Measurements from ENCODE around the gene TSACC. TPM values are rescaled to one million over a fixed set of nuclear protein-coding genes. Genes with fewer than 3 reads are reported as not detected.
A peak's percentile ranks its signal among the peaks of the same experiment; 100 is the strongest.

Gene TSACC
- total RNA-seq (2021; fragmentation: NEBNext Ultra II Directional; extraction: Animal tissue kit (Norgen Biotek cat#: 25700)) (1.0 and 2.1 TPM in 2 replicates), polyA plus RNA-seq (2011; rRNA removed) (3.3 and 5.0 TPM in 2 replicates), polyA minus RNA-seq (2011; rRNA and poly(A)+ RNA removed) (0.85 and 1.9 TPM in 2 replicates)
- 1.7 TPM for polyA plus RNA-seq (2011; cell fraction: cytosol; rRNA removed)
- polyA plus RNA-seq (2011; cell fraction: nucleus; rRNA removed) = 2.9 TPM
- 1.9 to 4.5 TPM (median 3.7 TPM) in 4 replicates for polyA plus RNA-seq (2012, experiment 1 of 2)
- polyA plus RNA-seq (2012, experiment 2 of 2) = 3.0 TPM
- 5.1 TPM for polyA plus RNA-seq (2013, experiment 1 of 2)
- 4.6 TPM for polyA plus RNA-seq (2013, experiment 2 of 2)
- polyA minus RNA-seq (2011; cell fraction: cytosol; rRNA and poly(A)+ RNA removed) = not detected
- not detected for polyA minus RNA-seq (2011; cell fraction: nucleus; rRNA and poly(A)+ RNA removed)
- long read RNA-seq, experiment 1, partial matches to known transcripts = 0 of 2 reads
- long read RNA-seq, experiment 1, other reads (novel, unspliced or antisense) = 1 of 2 reads
- long read RNA-seq, experiment 2, partial matches to known transcripts = 1 of 2 reads
- long read RNA-seq, experiment 2, other reads (novel, unspliced or antisense) = 1 of 2 reads

DNA sequence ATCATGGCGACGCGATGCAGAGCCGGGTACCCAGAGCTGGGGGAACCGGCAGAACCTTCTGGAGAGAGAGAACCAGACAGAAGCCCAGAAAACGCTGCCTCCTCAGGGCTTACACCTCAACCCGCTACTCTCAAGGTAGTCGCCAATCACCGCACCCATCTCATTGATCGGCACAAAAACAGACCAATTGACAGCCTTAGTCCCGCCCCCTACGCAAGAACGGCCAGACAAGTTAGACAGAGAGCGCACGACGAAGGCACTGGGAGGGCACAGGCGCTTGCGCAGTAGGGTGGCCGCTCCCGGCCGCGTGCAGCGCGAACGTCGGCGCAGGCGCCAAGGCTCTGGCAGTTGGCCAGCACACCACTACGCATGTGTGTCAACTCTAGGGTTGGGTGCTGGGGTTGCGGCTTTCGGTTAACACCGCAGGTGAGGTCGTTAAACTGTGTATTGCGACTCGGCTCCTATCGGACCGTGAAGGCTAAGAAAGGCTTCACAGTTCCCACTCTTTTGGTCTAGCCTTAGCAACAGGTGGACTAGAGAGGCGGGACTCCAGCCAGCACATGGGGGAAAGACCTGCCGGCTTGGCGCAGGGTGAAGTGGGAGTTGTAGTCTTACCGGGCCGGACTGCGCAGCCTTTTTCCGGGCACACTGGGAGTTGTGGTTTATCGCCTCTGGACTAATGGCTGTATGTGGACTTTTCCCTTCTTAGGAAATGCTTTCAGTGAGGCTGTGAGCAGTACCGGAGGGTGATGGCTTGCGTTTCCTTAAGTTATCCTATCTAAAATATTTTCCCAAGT, at the start of gene TSACC, which contains the start of gene CCT3:
TSACC (plus strand) TSS at position 347 of the 797 bp plus-strand sequence. CDS start 1,232 bp downstream, outside the sequence.
CCT3 (minus strand) TSS at position 113 of the 797 bp plus-strand sequence; CDS start at position 5, 108 bp downstream.
- H4K5ac ChIP-seq (ENCODE audit: insufficient read length, low read depth, low read length) = peak within 1 kb of the TSS; percentile 95
- peak; percentile 91 for TF ChIP-seq CREB1 (IDR thresholded peaks at IDR 0.05)
- no peak for TF ChIP-seq BCL11A (IDR thresholded peaks at IDR 0.05; ENCODE audit: low read depth in 2 of 2, low read length in 2 of 2)
- TF ChIP-seq, protein P1, sequence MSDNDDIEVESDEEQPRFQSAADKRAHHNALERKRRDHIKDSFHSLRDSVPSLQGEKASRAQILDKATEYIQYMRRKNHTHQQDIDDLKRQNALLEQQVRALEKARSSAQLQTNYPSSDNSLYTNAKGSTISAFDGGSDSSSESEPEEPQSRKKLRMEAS (IDR thresholded peaks at IDR 0.05) = peak; percentile 96
- no peak for TF ChIP-seq RFX5 (IDR thresholded peaks at IDR 0.05; ENCODE audit: borderline replicate concordance, low read depth, low read length)
- TF ChIP-seq NRF1 (IDR thresholded peaks at IDR 0.05; ENCODE audit: low read depth, low read length) = peak; percentile 82
- no peak for TF ChIP-seq ASH2L (IDR thresholded peaks at IDR 0.05; ENCODE audit: low read length)
- TF ChIP-seq CHD1 (IDR thresholded peaks at IDR 0.05; ENCODE audit: low read depth, low read length) = no peak
- 0 out of 4 replicates have a peak, but pooled peaks of 1 of the 2 experiments have one; percentile 20 for TF ChIP-seq HDAC2 (IDR thresholded peaks at IDR 0.05; ENCODE audit: borderline replicate concordance in 1 of 2, low read depth in 2 of 2, low read length in 2 of 2)

More for the DNA sequence above, at the start of gene TSACC, which contains the start of gene CCT3:
- H3K4ac ChIP-seq (replicated peaks; ENCODE audit: insufficient read length, low read depth, low read length) = peak within 1 kb of the TSS; percentile 85
- FAIRE-seq = peak; percentile 88
- 0 out of 7 replicates have a peak, but pooled peaks cover 0 to 2% (median 0%) of the 10 kb centered on the region in 4 experiments for H3K4me1 ChIP-seq (replicated peaks in 1 of 4; ENCODE audit: control insufficient read depth in 3 of 4, insufficient read depth in 4 of 4, low read length in 3 of 4)
- no peaks in the 10 kb centered on the region for H3K9me3 ChIP-seq (ENCODE audit: insufficient read depth in 2 of 2, low read depth in 1 of 2, low read length in 1 of 2)
- H2BK5ac ChIP-seq (ENCODE audit: low read depth, low read length) = peak within 1 kb of the TSS; percentile 98
- ChIA-PET CTCF (ENCODE audit: partially characterized antibody) (interaction anchor here (0.7 to 3.0 kb wide), 4 partner anchors 18 to 92 kb away, joined by 3 to 24 read pairs (median 3); no protein-coding TSS in a partner anchor), POLR2A (ENCODE audit: partially characterized antibody) (interaction anchor here (0.5 to 4.1 kb wide), 11 partner anchors 9 to 255 kb away, joined by 3 to 26 read pairs (median 3); partner anchors contain the start of genes PMF1, SMG5 and TMEM79)
- H2BK20ac ChIP-seq (ENCODE audit: low read length) = 0 out of 2 replicates have a peak within 1 kb of the TSS, but pooled peaks have one; percentile 76
- H3K27me3 ChIP-seq (replicated peaks in 1 of 4; ENCODE audit: control insufficient read depth in 3 of 4, extremely low read depth in 1 of 4, insufficient read depth in 3 of 4, low read length in 3 of 4) = no peaks in the 10 kb centered on the region
- H3K79me2 ChIP-seq (ENCODE audit: control insufficient read depth in 1 of 2, insufficient read depth in 2 of 2, low read length in 2 of 2) = peaks cover 21 to 43% of the 10 kb centered on the region in 2 experiments
- H3K56ac ChIP-seq (replicated peaks; ENCODE audit: insufficient read length, low read depth, low read length) = peak within 1 kb of the TSS; percentile 91
- peaks cover 7% of the 10 kb centered on the region for H3K23me2 ChIP-seq (ENCODE audit: low read depth, low read length)
- H2BK120ac ChIP-seq (replicated peaks; ENCODE audit: low read depth, low read length) = peak within 1 kb of the TSS; percentile 27
- H4K91ac ChIP-seq (replicated peaks; ENCODE audit: insufficient read length, low read length) = peak within 1 kb of the TSS; percentile 89
- H3K9ac ChIP-seq (replicated peaks in 1 of 4; ENCODE audit: extremely low read depth in 1 of 4, low read depth in 3 of 4, low read length in 3 of 4) = peak within 1 kb of the TSS; percentile 73 to 97 (median 84)
- H4K20me1 ChIP-seq (replicated peaks in 1 of 2; ENCODE audit: control insufficient read depth in 1 of 2, insufficient read depth in 2 of 2, low read length in 2 of 2) = peaks cover 7 to 9% of the 10 kb centered on the region in 2 experiments
- H3K18ac ChIP-seq (ENCODE audit: extremely low read depth, low read length) = peak within 1 kb of the TSS; percentile 98
- H3K79me1 ChIP-seq (ENCODE audit: low read depth, low read length) = 0 out of 2 replicates have a peak, but pooled peaks cover 2% of the 10 kb centered on the region
- no peak within 1 kb of the TSS for H2AK5ac ChIP-seq (ENCODE audit: low read depth, low read length)
- WGBS, 2 experiments (ENCODE audit: extremely low coverage in 1 of 2, insufficient coverage in 1 of 2, insufficient read length in 1 of 2, insufficient replicate concordance in 2 of 2, low coverage in 1 of 2, low lambda C conversion rate in 2 of 2, missing lambda C conversion rate in 1 of 2) = 2% methylated on average over 47 of the region's 47 CpGs; no CpG with 5 or more reads in 1 of the 2 experiments
- H4K8ac ChIP-seq (ENCODE audit: extremely low read depth, insufficient read depth, low read length) = peak within 1 kb of the TSS; percentile 98; the same call in 1 of the 2 replicates
- H3K27ac ChIP-seq (ENCODE audit: low read depth, low read length) = peak within 1 kb of the TSS; percentile 81
- H3K36me3 ChIP-seq (ENCODE audit: control insufficient read depth in 2 of 4, insufficient read depth in 4 of 4, low read length in 3 of 4) = peaks cover 4 to 24% (median 17%) of the 10 kb centered on the region in 4 experiments
- peak; percentile 99 to 100 for DNase-seq (ENCODE audit: low read depth in 1 of 2, low spot score in 2 of 2)
- H3K23ac ChIP-seq (ENCODE audit: insufficient read length) = no peak within 1 kb of the TSS
- peak within 1 kb of the TSS; percentile 93; the same call in 1 of the 2 replicates for H2BK15ac ChIP-seq (ENCODE audit: low read length)
- H2BK12ac ChIP-seq (ENCODE audit: low read depth, low read length) = peak within 1 kb of the TSS; percentile 96; the same call in 1 of the 2 replicates
- peak within 1 kb of the TSS; percentile 84 for H3K14ac ChIP-seq (ENCODE audit: insufficient read length)
- H3K4me2 ChIP-seq (ENCODE audit: insufficient read depth in 1 of 2, low read depth in 2 of 2, low read length in 2 of 2) = peak within 1 kb of the TSS; percentile 68 to 72
- peak within 1 kb of the TSS; percentile 83 to 100 (median 94) for H3K4me3 ChIP-seq (ENCODE audit: extremely low read depth in 1 of 4, insufficient read depth in 2 of 4, low read depth in 3 of 4, low read length in 4 of 4)
- peak within 1 kb of the TSS; percentile 71; the same call in 1 of the 2 replicates for H2AFZ ChIP-seq (ENCODE audit: low read length)

Measured in H1 (cell line).